ENCODE data around the gene WARS2.
"Not testable (repeated sequence)": the region's sequence is repeated elsewhere in the genome, so short reads cannot be mapped to it uniquely, and the experiment has no call there.

The WARS2 gene

GRCh38 chr1:119140177-119141019, at the start of gene WARS2:
Gene WARS2 (minus strand): TSS chr1:119140653. CDS start chr1:119140644, 9 bp downstream.
- DNase-seq (ENCODE audit: low read depth): peak; percentile 87

GRCh38 chr1:119188926-119189325, 48.5 kb upstream of the WARS2 start:
- DNase-seq (ENCODE audit: low read depth): no peak

DNA sequence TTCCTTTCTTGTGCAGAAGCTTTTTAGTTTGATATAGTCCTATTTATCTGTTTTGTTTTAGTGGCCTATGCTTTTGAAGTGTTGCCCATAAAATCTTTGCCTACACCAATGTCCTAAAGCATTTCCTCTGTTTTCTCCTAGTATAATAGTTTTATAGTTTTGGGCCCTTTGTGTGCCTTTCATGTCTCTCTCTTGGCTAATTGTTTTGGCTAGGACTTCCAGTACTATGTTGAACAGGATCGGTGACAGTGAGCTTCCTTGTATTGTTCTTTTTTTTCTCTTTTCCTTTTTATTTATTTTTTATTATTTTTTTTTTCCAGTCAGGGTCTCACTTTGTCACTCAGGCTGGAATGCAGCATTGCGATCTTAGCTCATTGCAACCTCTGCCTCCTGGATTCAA, 47.0 kb upstream of the WARS2 start:
- no peak for DNase-seq (ENCODE audit: low read depth)

- no peak for DNase-seq (ENCODE audit: low read depth)
Measured at GRCh38 chr1:119186471-119186870, 46.0 kb upstream of the WARS2 start.

- DNase-seq (ENCODE audit: low read depth): no peak
Measured at GRCh38 chr1:119184972-119185371, 44.5 kb upstream of the WARS2 start.

DNA sequence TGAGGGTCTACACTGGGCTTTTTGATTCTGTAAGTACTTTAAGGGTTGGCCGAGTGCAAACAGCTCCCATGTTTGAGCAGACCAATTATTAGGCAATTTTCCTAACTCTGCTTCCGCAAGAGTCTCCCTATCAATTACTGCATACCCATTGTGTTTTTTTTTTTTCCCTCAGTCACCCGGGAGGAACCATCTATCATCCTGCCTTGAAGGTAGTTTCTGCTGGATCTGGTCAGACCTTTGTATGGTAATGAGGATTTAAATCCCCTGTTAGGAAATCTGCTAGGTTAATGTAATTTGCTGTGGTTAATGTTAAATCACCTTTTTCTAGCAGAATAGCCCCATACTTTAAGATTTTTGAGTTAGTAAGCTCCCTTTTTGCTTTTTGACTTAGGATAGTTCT, 40.8 kb upstream of the WARS2 start:
- DNase-seq (ENCODE audit: low read depth): no peak

DNA sequence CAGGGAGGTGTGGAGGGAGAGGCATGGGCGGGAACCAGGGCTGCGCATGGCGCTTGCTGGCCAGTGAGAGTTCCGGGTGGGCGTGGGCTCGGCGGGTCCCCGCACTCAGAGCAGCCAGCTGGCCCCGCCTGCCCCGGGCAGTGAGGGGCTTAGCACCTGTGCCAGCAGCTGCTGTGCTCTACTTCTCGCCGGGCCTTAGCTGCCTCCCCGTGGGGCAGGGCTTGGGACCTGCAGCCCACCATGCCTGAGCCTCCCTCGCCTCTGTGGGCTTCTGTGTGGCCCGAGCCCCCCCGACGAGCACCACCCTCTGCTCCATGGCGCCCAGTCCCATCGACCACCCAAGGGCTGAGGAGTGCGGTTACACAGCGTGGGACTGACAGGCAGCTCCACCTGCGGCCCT, 38.6 kb upstream of the WARS2 start:
- DNase-seq (ENCODE audit: low read depth): no peak

DNA sequence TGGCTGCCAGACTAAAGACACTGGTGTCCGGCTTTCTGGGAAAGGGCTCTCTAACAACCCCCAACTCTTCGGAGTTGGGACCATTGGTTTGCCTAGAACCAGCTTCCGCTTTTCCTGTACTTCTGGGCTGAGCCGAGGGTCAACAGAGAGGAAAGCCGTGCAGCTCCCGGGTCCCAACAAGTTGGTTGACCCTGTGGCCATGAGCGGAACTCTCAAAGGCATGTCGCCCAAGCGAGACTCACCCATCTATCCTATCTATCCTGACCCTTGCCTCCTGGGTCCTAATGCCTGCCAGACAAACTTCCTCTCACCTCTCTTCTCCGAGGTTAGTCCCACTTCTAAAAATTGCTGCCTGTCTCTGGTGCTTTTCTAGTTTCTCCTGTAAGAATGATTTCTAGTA, 32.5 kb upstream of the WARS2 start:
- not testable (repeated sequence) for DNase-seq (ENCODE audit: low read depth)

- DNase-seq (ENCODE audit: low read depth): not testable (repeated sequence)
Measured at GRCh38 chr1:119171381-119172010, 31.0 kb upstream of the WARS2 start.

DNA sequence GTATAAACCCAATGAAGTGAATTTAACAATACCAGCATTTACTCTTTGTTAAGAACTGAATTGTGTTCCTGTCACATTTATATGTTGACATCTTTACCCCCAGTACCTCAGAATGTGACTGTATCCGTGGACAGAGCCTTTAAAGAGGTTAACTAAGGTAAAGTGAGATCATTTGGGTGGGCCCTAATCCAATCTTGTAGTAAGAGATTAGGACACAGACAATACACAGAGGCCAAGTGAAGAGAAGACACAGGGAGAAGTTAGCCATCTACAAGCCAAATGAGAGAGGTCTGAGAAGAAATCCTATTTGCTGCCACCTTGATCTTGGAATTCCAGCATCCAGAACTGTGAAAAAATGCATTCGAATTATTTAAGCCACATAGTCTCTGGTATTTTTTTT, 22.9 kb upstream of the WARS2 start:
- DNase-seq (ENCODE audit: low read depth): no peak

- no peak for DNase-seq (ENCODE audit: low read depth)
Measured at GRCh38 chr1:119160866-119161265, 20.4 kb upstream of the WARS2 start.

- no peak for DNase-seq (ENCODE audit: low read depth)
Measured at GRCh38 chr1:119160409-119160808, 20.0 kb upstream of the WARS2 start.

GRCh38 chr1:119159966-119160365, 19.5 kb upstream of the WARS2 start:
- DNase-seq (ENCODE audit: low read depth): no peak

- DNase-seq (ENCODE audit: low read depth): no peak
Measured at GRCh38 chr1:119159111-119159510, 18.7 kb upstream of the WARS2 start.

GRCh38 chr1:119156761-119157160, 16.3 kb upstream of the WARS2 start:
- not testable (repeated sequence) for DNase-seq (ENCODE audit: low read depth)

GRCh38 chr1:119155069-119155468, 14.6 kb upstream of the WARS2 start:
- not testable (repeated sequence) for DNase-seq (ENCODE audit: low read depth)

DNA sequence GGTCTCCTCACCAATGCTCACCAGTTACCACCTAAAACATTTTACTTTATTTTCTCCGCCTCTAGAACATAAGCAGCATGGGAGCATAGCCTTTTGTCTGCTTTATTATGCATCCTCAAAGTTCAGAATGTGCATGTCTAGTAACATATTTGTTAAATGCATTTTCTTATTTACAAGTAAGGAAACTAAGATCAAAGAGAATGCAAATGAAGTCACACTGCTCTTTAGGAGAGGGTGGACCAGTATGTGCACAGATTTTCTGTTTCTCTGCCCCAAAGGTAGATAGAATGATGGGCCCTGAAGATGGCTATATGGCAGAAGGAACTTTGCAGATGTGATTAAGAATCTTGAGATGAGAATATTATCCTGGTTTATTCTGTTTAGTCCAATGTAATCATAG, 9.7 kb upstream of the WARS2 start:
- DNase-seq (ENCODE audit: low read depth): no peak

GRCh38 chr1:119147661-119148090, 7.2 kb upstream of the WARS2 start:
- DNase-seq (ENCODE audit: low read depth): no peak

GRCh38 chr1:119146466-119146865, 6.0 kb upstream of the WARS2 start:
- DNase-seq (ENCODE audit: low read depth): no peak

DNA sequence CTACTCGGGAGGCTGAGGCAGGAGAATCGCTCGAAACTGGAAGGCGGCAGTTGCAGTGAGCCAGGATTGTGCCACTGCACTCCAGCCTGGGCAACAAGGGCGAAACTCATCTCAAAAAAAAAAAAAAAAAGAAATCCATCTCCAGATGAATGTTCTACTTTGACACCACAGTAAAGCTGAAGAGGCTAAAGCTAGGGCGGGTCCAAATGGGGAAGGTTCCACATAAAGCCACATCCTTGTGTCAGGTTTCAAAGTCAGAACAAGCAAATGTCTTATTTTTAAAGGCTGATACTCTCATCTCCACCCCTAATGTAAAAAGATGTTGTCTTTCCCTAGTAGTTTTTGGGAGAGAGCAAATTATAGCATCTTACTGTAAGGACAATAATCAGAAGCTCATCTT, 4.4 kb upstream of the WARS2 start:
- no peak for DNase-seq (ENCODE audit: low read depth)

GRCh38 chr1:119143706-119144105, 3.3 kb upstream of the WARS2 start:
- DNase-seq (ENCODE audit: low read depth): no peak

DNA sequence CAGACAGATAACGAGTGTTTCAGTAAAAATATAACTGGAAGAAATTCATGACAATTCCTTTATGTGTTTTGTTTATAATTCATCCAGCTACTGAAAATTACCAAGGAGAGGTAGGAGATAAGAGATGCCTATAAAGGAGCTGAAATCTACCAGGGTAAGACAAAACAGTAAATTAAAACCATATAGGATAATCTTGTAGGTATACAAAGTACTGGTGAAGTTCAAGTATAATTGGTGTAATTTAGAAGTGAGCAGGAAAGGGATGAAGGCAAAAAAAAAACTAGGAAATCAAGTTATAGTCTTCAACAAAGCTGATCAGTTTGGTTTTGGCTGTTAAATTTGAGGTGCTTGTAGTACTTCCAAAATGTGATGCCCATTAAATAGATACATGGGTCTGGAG, 1.2 kb upstream of the WARS2 start:
- no peak for DNase-seq (ENCODE audit: low read depth)

- peak; percentile 11 for DNase-seq (ENCODE audit: low read depth)
Measured at GRCh38 chr1:119141020-119141424, 569 bp upstream of the WARS2 start.

- DNase-seq (ENCODE audit: low read depth): no peak
Measured at GRCh38 chr1:119139857-119140176, 636 bp downstream of the WARS2 start.

All from activated T-helper 9 cell treated with anti-CD3 and anti-CD28 coated beads, Interleukin-2, amount 50 U/mL, for 16 hours (primary cell).